Stimulated activated CD8-positive, alpha-beta memory T cell treated with anti-CD3 and anti-CD28 coated beads, Interleukin-2, amount 100 ng/mL, for 48 hours (primary cell): ENCODE measurements around the gene TNNT1.

Experiments
- DNase-seq, 2 donors: peaks; one replicate each; pipeline ENCODE4 v3.0.0-alpha.2; 2020; ENCODE audit warnings: low read depth in 2 of 2

The TNNT1 gene

GRCh38 chr19:55088543-55089341 is 60.3 kb downstream of the TNNT1 start:
- peak; percentile 71 to 83 for DNase-seq

DNA sequence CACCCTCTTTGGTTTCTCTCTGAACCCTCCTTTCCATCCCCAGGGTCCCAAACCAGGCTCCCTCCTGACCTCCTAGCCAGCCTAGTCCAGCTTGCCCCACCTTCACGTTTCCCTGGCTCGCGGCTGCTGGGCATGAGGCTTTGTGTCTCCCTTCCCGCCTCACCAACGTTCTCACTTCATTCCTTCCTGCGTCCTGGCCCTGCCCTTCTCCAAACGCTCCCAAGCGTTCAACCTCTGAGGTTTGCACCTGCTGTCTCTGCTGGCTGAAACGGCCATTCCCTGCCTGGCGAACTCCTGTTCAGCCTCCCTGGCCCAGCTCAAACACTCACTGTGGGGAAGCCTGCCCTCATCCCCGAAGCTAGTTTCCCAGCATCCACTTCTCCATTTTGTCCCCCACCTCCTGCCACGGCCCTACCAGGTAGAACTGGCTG is 61.0 kb downstream of the TNNT1 start:
- DNase-seq = no peak

GRCh38 chr19:55087542-55087901 is 61.5 kb downstream of the TNNT1 start:
- no peak for DNase-seq

DNA sequence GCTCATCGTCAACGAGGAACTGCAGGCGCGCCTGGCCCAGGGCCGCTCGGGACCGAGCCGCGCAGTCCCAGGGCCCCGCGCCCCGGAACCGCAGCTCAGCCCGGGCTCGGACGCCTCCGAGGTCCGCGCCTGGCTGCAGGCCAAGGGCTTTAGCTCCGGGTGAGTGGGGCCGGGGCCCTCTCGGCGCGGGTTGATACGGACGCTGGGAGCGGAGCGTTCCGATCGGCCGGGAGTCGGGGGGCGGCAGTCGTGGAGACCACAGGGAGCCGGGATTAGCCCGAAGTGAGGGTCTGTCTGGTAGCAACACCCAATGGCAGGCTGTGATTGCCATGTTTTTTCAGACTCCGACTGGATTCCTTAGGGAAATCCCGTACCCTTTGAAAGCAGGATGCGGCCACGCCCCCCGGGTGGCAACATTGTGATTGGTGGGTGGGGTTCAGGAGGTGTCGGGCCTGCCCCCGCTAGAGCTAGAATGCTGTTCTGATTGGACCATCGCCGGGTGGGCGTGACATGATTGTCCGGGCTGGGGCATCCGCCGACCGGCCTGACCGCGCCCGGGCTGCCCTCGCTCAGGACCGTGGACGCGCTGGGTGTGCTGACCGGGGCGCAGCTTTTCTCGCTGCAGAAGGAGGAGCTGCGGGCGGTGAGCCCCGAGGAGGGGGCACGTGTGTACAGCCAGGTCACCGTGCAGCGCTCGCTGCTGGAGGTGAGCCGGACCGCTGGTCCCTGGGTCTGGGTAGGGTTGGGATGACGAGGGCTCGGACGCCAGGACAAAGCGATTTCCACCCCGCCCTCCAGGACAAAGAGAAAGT is 62.1 kb downstream of the TNNT1 start:
- peak in 1 of 2 donors; percentile 50 for DNase-seq

DNA sequence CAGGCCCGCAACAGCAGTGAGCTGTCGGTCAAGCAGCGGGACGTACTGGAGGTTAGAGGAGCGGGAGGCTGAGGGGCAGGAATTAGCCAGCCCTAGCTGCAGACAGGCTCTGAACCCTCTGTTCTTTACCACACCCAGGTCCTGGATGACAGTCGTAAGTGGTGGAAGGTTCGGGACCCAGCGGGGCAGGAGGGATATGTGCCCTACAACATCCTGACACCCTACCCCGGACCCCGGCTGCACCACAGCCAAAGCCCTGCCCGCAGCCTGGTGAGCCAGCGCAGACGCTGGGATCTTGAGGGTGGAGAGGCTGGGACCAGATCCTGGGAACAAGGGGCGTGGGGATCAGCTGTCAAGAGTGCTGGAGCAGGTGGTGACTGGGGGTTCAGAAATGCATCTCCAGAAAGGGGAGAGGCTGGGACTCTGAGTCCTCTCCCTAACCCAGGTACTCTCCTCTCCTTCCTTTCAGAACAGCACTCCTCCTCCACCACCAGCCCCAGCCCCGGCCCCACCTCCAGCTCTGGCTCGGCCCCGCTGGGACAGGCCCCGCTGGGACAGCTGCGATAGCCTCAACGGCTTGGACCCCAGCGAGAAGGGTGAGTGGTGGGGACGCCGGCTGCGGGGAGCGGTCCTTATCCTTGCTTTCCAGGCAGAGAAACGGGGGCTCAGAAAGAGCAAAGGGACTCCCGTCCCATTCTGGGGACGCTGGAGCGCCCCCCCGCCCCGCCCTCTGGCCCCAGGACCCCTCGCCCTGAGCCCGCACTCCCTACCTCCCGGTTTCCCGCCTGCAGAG is 62.9 kb downstream of the TNNT1 start:
- DNase-seq = no peak

- no peak for DNase-seq
Observed at GRCh38 chr19:55084416-55084815, 64.6 kb downstream of the TNNT1 start.

DNA sequence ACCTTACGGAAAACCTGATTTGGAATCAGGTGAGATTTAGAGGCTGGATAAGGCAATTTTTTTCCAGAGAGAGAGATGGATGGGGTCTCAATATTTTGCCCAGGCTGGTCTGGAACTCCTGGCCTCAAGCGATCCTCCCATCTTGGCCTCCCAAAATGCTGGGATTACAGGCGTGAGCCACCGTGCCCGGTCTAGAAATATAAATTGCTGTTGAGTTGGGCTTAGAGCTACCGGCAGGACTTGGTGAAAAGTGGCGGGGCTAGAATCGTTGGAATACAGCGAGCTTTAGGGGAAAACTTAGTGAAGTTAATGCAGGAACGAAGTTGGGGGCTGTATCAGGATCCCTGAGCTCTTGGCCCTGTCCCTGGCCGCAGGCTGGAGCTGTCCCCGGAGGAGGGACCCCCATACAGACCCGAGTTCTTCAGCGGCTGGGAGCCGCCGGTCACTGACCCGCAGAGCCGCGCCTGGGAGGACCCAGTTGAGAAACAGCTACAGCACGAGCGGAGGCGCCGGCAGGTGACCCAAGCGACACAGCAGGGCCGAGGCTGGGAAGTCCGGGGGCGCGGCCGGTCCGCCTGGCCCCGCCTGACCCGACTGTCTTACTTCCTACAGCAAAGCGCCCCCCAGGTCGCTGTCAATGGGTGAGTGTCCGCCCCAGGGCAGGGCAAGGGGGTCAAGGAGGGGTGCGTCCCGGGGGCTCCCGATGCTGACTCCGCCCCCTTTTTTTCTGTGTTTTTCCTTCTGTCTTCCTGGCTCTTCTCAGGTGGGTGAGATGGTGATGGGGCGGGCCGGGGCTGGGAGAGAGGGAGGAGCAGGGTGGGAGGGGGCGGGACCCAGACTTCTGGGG is 65.8 kb downstream of the TNNT1 start:
- no peak for DNase-seq
